Hindlimb muscle (tissue), 1 donor: ENCODE results near the gene HSD17B12. TPM values are rescaled to one million over a fixed set of nuclear protein-coding genes. Genes with fewer than 3 reads are reported as not detected.

Experiments used
- DNase-seq: peaks from one replicate; pipeline ENCODE4 v3.0.0-alpha.2; 2013
- polyA plus RNA-seq: library from polyadenylated mRNA; unstranded; fragments of 120-200 nt; gene quantifications from one replicate; pipeline ENCODE4 v1.2.1, GENCODE V29; 2013; ENCODE audit not compliant: insufficient read length

The HSD17B12 gene
- polyA plus RNA-seq, 1 donor, result 30.5 TPM

DNA sequence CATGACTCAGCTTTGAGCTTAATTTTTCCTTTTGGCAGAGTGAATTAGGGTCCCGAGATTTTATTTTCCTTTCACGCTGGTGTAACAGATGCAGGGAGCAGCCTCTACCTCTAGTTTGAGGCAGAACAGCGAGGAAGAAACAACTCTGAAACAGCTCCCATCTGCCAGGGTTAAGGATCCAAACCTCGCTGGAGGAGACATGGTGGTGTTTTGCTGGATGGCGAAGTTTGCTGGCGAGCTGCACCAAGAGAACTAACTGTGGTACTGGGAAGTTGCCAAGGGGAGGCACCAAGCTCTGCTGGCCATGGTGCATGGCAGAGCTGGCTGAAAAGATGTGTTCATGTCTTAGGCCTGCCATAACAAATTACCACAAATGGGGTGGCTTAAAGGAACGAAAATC is 192.5 kb downstream of the HSD17B12 start:
- DNase-seq, result no peak

DNA sequence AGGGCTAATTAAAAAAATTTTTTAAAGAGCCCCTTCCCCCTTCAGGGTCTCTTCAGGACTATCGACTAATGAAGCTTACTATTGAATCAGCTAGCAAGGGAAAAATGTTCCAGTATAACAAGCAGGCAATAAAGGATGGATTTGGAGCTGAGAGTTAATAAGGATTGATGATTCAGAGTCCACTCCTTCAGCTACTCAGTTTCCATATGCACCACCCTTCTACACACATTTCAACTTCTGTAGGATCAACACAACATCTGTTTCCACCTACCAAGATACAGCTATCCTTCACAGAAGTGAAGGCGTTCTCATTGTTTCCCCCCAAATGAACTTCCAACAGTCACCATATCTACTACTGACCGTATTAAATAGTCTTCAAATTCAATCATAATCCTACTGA is 193.5 kb downstream of the HSD17B12 start:
- DNase-seq, result no peak

DNA sequence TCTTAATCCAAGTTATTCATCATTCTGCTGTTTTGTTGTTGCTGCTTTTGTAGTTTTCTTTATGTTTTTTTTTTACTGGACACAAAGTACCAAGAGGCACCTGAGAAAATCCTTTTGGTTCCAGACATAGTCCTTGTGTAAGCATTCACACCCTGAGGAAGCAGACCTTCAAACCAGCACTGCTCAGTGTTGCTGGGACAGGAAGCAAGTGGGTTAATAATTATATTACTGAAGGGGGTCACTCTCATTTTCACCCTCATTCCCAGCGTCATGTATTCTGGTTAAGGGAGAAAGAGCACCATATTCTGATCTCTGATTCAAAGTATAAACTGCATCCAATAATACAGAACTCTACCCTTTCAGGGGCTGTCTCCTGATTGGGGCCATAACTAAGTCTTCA is 194.2 kb downstream of the HSD17B12 start:
- DNase-seq, result no peak

DNA sequence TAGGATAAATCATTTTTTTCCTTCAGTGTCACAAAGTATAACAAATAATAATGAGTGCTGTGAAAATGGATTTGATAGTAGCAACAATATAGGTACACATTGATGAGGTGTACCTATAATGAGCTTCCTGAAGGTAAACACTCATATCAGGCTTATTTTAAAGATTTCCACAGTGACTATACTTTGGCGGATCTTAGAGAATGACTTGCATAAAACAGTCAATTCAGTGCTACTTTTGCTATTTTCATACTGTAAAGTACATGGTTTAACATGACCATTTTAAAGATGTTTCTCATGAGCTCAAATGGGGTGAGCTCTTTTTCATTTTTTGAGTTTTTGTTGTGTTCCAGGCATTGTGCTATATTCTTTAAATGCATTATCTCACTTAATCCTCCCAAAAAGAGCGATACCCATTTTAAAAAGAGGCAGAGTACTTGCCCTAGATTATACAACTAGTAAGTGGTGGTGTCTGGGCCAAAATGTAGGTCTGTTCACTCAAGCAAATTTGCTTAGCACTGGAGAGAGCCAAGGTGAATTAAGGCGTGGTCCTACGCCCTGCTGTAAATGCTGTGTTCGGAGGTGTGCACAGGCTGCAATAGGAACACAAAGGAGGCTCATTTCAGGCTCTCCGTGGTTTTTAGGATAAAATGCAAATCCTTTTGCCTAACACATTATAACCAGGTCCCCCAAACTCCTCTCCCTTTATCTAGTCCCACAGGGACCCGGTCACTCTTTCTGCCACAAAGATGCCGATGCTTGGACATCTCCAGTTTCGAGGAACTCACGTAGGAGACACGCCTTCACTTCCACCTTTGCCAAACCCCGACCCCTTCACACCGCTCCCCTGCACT is 199.5 kb downstream of the HSD17B12 start:
- no peak for DNase-seq

DNA sequence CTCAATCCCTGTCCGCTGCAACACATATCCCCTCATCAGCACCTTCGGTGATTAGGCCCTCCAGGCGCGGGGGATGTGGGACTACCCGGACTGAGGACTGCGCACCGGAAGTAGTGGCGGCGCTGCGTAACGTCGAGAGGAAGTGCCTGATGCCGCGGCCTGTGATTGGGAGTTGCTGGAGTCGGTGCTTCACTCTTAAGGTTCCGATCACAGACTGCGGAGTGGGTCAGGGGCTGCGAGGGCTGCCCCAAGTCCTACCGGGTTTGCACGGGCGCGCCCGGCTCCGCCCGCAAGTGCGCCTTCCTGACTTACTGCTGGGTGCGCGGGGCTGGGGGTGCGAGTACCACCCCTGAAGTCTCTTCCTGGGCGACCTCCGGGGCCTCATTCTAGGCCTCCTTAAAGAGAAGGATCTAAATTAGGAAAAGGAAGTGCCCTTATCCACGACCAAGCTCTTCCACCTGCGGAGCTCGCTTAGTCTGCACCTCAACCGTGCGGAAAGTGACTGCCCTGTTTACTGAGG is 200.2 kb downstream of the HSD17B12 start, which contains the start of gene ALKBH3:
ALKBH3 (plus strand) TSS at position 192 of the 520 bp plus-strand sequence. CDS start 1,822 bp downstream, outside the sequence.
- peak; percentile 91 for DNase-seq

DNA sequence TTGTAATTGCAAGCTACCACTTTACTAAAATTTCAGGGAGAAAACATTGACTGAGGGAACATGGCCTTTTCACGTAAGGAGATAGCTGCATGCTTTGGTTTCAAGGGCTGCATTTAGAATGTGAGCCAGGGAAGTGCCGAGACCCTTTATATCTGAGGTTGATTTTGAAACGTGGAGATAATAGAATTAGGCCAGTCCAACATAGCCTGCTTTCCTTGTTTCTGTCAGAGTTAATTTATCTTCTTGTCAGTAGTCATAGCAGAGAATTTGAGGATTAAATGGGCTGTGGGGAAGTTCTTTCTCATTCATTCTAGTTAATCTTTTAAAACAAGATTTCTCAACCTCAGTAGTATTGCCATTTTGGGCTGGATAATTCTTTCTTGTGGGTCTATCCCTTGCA is 212.3 kb downstream of the HSD17B12 start:
- DNase-seq, result no peak

DNA sequence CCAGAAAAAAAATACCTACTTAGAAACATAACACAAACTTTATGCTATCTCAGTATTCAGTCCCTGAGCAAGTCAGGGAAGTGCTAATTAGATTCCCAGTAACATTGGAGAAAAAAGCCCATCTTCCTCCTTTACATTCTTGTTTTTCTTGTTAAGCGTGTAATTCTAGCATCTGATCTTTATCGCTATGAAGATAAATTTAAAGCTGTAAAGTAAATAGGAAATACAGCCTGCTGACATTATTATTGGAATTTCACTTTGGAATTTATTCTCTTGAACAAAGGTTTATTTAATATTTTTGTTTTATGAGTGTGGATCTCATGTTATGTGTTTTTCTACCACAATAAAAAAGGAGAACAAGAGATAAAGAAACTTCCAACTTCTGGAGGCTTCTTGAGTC is 214.0 kb downstream of the HSD17B12 start:
- no peak for DNase-seq

DNA sequence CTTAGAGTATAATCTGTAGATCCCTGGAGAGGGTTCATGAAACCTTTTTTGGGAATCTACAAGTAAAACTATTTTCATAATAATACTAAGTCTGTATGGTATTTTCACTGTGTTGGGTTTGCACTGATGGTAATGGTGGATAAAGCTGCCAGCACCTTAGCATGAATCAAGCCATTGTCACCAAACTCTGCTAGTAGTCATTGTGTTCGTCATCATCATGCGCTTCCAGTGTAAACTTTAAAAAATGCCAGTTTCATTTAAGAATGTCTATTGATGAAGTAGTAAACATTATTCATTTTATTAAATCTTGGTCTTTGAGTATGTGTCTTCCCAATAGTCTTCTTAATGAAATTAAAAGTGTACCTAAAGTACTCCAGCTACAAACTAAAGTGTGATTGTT is 215.1 kb downstream of the HSD17B12 start:
- DNase-seq, result no peak

DNA sequence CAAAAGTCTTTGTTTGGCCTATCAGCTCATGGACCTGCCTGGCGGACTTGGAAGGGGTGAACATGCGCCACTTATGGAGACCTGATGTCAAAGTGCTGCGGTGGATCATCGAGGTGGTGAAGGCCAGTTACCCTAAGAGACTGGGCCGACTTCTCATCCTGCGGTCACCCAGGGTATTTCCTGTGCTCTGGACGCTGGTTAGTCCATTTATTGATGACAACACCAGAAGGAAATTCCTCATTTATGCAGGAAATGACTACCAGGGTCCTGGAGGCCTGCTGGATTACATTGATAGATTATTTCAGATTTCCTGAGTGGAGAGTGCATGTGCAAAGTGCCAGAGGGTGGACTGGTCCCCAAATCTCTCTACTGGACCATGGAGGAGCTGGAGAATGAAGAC is 218.0 kb downstream of the HSD17B12 start:
- DNase-seq, result no peak

DNA sequence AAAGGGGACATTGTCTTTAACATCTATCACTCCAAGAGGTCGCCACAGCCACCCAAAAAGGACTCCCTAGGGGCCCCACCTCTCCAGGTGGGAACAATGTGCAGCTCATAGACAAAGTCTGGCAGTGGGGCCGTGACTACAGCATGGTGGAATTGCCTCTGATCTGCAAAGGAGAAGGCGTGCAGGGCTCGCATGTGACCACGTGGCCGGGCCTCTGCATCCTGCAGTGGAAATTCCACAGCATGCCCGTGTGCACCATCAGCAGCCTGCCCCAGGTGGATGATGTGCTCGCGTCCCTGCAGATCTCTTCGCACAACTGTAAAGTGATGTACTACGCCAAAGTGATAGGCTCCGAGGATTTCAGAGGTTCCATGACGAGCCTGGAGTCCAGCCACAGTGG is 218.6 kb downstream of the HSD17B12 start:
- DNase-seq, result no peak

DNA sequence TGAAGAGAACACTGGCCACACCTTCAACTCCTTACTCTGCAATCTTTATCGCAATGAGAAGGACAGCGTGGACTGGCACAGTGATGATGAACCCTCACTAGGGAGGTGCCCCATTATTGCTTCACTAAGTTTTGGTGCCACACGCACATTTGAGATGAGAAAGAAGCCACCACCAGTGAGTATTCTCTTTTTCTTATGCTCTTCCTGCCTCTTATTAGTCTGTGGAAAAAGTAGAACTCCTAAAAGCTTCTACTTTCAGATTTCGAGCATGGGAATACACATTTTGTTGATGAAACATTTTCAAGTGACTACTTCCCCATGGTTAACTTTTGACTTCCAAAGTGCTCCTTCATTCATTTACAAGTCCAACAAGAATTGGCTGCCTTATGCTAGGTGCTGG is 221.0 kb downstream of the HSD17B12 start:
- no peak for DNase-seq

DNA sequence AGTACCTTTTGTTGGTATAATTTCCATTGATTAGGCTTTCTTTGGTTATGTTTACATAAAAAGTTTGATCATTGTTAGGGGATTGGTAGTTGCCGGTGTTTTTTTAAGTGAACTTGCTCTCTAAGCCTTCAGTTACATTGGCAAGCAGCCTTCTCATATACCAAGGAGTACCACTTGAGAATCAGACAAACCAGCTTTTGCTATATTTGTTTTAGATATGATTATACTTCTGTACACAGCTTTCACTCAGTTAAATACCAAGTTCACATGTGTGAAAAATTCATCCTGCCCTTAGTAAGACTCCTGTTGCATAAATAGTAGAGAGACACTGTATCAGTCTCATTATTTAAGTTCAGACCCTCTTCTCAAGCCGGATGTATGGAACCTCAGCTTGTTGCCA is 222.5 kb downstream of the HSD17B12 start:
- DNase-seq, result no peak

DNA sequence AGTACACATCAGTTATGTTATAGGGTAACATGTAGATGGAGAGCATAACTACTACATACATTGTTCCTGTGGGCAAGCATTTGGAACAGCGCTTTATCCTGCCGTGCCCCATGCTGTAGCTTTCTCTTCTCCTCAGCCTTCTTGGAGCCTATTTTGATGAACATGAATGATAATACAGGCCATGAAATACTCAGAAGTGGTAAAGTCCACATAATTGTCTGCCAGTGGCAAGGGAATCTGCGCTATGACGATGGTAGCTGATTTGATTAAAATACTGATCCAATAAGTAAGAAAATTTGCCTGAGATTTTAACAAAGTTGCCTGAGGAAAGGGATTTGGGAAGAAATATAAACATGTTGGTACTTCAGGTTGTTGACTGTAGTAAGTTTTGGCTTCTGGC is 223.4 kb downstream of the HSD17B12 start:
- DNase-seq, result no peak

DNA sequence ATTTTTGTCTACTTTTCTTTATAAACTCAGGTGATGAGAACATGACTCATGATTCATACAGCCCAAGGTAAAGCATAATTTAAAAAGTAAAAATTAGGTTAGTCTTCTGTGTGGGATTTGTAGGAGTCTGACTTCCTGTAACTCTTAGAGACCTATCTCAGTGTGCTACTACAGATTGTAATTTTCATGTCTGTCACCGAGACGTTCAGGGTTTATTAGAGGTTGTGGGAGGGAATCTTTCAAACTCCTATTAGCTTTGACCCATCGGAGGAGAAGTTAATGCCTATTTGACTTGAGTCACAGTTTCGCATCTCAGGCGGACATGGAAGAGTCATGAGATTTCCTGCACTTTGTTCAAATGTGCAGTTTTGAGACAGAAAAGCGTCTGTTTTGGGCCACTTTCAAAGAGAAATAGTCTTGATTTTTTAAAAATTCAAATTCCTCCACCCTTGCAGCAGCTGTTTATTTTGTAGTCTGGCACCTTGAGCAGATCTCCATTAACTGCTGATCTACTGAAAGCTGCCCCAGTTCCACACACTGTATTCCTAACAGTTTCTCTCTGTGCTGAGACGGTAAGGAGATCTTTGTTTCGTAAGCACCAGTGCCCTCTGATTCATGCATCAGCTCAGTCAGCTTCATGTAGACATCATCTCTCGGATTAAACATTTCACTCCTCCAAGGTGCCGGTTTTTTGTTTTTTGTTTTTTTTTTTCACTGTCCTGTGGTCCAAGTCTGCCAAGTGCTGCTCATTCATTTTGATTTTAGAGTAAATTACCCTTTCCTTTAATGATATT is 224.4 kb downstream of the HSD17B12 start:
- DNase-seq, result no peak

DNA sequence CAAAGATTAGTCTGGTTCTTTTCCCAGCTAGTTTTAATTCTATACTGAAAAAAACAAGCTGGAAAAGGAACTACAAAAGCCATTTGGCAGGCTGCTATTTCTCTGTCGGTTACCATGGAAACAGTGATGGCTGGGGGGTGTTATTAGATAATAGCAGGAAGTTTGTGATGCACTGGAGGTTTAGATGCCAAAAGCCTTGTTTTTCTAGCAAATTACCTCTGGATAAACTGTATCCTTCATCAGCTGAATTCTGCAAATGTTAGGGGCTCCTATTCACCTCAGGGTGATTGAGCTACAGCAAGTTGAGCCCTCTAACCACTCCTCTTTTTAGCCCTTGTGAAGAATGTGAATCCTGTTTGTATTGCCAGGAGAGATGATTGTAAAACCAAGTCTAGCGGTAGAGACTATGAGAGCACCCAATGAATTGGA is 225.3 kb downstream of the HSD17B12 start:
- peak; percentile 76 for DNase-seq

Other genes starting within 250 kb of the HSD17B12 start
- gene ALKBH3, start 200.1 kb downstream of the HSD17B12 start, polyA plus RNA-seq, result 27.3 TPM